HepG2 (cell line): ENCODE results near the gene IQCK. TPM values are rescaled to one million over a fixed set of nuclear protein-coding genes. Genes with fewer than 3 reads are reported as not detected.

Experiments used
- AGO1 ChIP-seq: fragments of 200-400 bp; formaldehyde crosslinking; IDR thresholded peaks from 2 replicates; pipeline ENCODE4 v1.6.1; 2017; ENCODE audit warnings: mild to moderate bottlenecking, low read depth, low read length, moderate library complexity; ENCODE audit not compliant: poor library complexity, severe bottlenecking
- ARNT ChIP-seq: fragments of 450-650 bp; IDR thresholded peaks from 2 replicates; pipeline ENCODE4 v1.6.1; 2017
- BORCS8-MEF2B ChIP-seq: sonication (generic); formaldehyde crosslinking; IDR thresholded peaks from 2 replicates; pipeline ENCODE4 v1.8.0; 2022; ENCODE audit warnings: mild to moderate bottlenecking, missing genetic modification reagents
- HNRNPLL ChIP-seq: fragments of 200-400 bp; formaldehyde crosslinking; IDR thresholded peaks from 2 replicates; pipeline ENCODE4 v1.6.1; 2017; ENCODE audit warnings: mild to moderate bottlenecking, low read depth, low read length; ENCODE audit not compliant: poor library complexity, severe bottlenecking
- MAX ChIP-seq: IDR thresholded peaks from 2 replicates; pipeline ENCODE4 v1.6.1; 2012; ENCODE audit warnings: inconsistent platforms
- MTA1 ChIP-seq: sonication (generic); formaldehyde crosslinking; IDR thresholded peaks from 2 replicates; pipeline ENCODE4 v1.4.0; 2020; ENCODE audit warnings: missing genetic modification reagents, mild to moderate bottlenecking, borderline replicate concordance
- MTF2 ChIP-seq: sonication (generic); formaldehyde crosslinking; IDR thresholded peaks from 2 replicates; pipeline ENCODE4 v1.5.0; 2020; ENCODE audit warnings: missing genetic modification reagents, borderline replicate concordance
- NFKB2 ChIP-seq: sonication (generic); formaldehyde crosslinking; IDR thresholded peaks from 2 replicates; pipeline ENCODE4 v1.4.0; 2020; ENCODE audit warnings: missing genetic modification reagents, borderline replicate concordance
- NR2C2 ChIP-seq: sonication (generic); formaldehyde crosslinking; IDR thresholded peaks from 2 replicates; pipeline ENCODE4 v1.4.0; 2020; ENCODE audit warnings: missing genetic modification reagents, mild to moderate bottlenecking, moderate library complexity, borderline replicate concordance
- PAX8 ChIP-seq: sonication (generic); formaldehyde crosslinking; IDR thresholded peaks from 2 replicates; pipeline ENCODE4 v1.8.0; 2022; ENCODE audit warnings: mild to moderate bottlenecking, missing genetic modification reagents, borderline replicate concordance
- SRSF4 ChIP-seq: fragments of 200-400 bp; formaldehyde crosslinking; IDR thresholded peaks from one replicate; pipeline ENCODE4 v1.6.1; 2018; ENCODE audit warnings: mild to moderate bottlenecking, low read depth, low read length, moderate library complexity; ENCODE audit not compliant: poor library complexity, severe bottlenecking
- STAT5B ChIP-seq: sonication (generic); formaldehyde crosslinking; IDR thresholded peaks from 2 replicates; pipeline ENCODE4 v1.4.0; 2020; ENCODE audit warnings: missing genetic modification reagents
- ZKSCAN8 ChIP-seq: IDR thresholded peaks from 2 replicates; pipeline ENCODE4 v1.6.1; 2016; ENCODE audit warnings: borderline replicate concordance, missing genetic modification reagents, missing compliant biosample characterization
- ZMAT5 ChIP-seq: sonication (generic); formaldehyde crosslinking; IDR thresholded peaks from 2 replicates; pipeline ENCODE4 v1.5.0; 2020; ENCODE audit warnings: mild to moderate bottlenecking, low read depth, missing genetic modification reagents, borderline replicate concordance
- ZNF639 ChIP-seq: conservative IDR thresholded peaks from 2 replicates; pipeline ENCODE4 v1.6.1; 2018; ENCODE audit warnings: missing genetic modification reagents
- ZNF710 ChIP-seq: sonication (generic); formaldehyde crosslinking; IDR thresholded peaks from 2 replicates; pipeline ENCODE4 v1.5.0; 2020; ENCODE audit warnings: mild to moderate bottlenecking, missing genetic modification reagents, borderline replicate concordance
- ZNF746 ChIP-seq: sonication (generic); formaldehyde crosslinking; IDR thresholded peaks from 2 replicates; pipeline ENCODE4 v1.8.0; 2022; ENCODE audit warnings: mild to moderate bottlenecking, missing genetic modification reagents
- ZNF766 ChIP-seq: sonication (generic); formaldehyde crosslinking; IDR thresholded peaks from 2 replicates; pipeline ENCODE4 v1.5.0; 2020; ENCODE audit warnings: missing genetic modification reagents, borderline replicate concordance
- ZNF891 ChIP-seq: sonication (generic); formaldehyde crosslinking; IDR thresholded peaks from 2 replicates; pipeline ENCODE4 v1.5.0; 2020; ENCODE audit warnings: mild to moderate bottlenecking, missing genetic modification reagents
- polyA plus RNA-seq, 8 experiments: library from polyadenylated mRNA; depleted of rRNA in 3 of 8; stranded (reverse) in 7 of 8; unstranded in 1 of 8; fragments of >200 nt; fragmentation: Illumina TruSeq in 4 of 8; extraction: Trizol in 4 of 8; gene quantifications; 2 replicates each; pipeline versions ENCODE4 v1.2.1 to v1.2.3, GENCODE V29; 2011 to 2016; ENCODE audit warnings: low read depth in 4 of 8, missing spikeins in 1 of 8, mixed read lengths in 1 of 8; ENCODE audit not compliant: insufficient read depth in 1 of 8
- total RNA-seq, 5 experiments: library from RNA; depleted of rRNA; stranded (reverse); fragments of >200 nt; fragmentation: Illumina TruSeq; extraction: Trizol; gene quantifications; 2 replicates each; pipeline ENCODE4 v1.2.3, GENCODE V29; 2016; ENCODE audit warnings: low read depth in 1 of 5
- TF ChIP-seq, protein P1 (sequence below): sonication (generic); formaldehyde crosslinking; IDR thresholded peaks from 2 replicates; pipeline ENCODE4 v1.4.0; 2020; ENCODE audit warnings: low read depth, mild to moderate bottlenecking, missing genetic modification reagents
- TF ChIP-seq, protein P2 (sequence below): sonication (generic); formaldehyde crosslinking; IDR thresholded peaks from 2 replicates; pipeline ENCODE4 v1.5.1; 2020; ENCODE audit warnings: missing genetic modification reagents, mild to moderate bottlenecking, borderline replicate concordance
- TF ChIP-seq, protein P3 (sequence below): sonication (generic); formaldehyde crosslinking; IDR thresholded peaks from 2 replicates; pipeline ENCODE4 v1.4.0; 2020; ENCODE audit warnings: mild to moderate bottlenecking, missing genetic modification reagents

Gene IQCK
- total and polyA plus RNA-seq, 2 of the 13 experiments (the other 11 are each of a cell fraction or from before 2014, with no cell fraction given) = 5.1 to 7.3 TPM

DNA sequence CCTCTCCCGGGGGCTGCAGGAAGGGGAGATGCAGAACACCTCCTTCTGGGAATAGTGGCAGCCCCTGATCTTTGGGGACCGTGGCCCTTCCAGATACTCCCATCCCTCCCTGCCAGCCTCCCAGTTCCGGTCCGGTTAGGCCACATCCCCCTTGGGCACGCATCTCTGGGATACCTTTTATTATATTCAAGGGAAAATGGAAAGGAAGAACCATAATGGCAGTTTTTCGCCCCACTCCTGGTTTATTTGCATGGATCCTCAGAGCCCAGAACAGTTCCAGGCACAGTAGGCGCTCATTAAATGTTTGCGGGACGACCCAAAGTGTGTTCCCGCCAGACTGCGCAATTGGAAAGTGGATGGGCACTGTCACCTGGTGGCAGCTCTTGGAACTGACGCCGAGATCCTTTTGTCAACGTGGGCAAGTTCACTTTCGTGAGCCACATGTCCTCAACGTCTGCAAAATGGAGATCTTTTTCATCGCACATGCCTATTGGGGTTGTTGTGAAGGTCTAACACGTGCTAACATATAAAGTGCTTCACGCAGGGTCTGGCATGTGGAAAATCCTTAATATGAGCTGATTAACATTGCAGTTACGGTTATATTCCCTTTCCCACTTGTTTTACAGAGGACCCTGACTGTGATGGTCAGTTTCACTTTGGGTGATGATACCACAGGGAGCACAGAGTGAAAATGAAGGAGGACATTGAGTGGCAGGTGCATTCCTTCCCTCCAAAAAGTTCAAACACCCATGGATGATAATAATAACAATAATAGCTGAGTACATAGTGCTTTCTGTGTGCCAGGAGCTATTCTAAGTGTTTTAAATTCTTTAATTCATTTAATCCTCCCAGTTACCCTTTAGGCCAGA lies 168.2 kb downstream of the IQCK start (continued):
- TF ChIP-seq ARNT (no peak), BORCS8-MEF2B (CRISPR knock-in tag) (peak; percentile 98), MTA1 (CRISPR knock-in tag) (no peak), ZNF766 (CRISPR knock-in tag) (no peak), MTF2 (CRISPR knock-in tag) (peak; percentile 74; the same call in 1 of the 2 replicates), ZMAT5 (CRISPR knock-in tag) (no peak), AGO1 (no peak), STAT5B (CRISPR knock-in tag) (0 out of 2 replicates have a peak, but pooled peaks have one; percentile 22), MAX (peak; percentile 79), ZNF710 (peak; percentile 70; the same call in 1 of the 2 replicates), HNRNPLL (no peak), ZKSCAN8 (peak; percentile 93), NFKB2 (CRISPR knock-in tag) (no peak), ZNF639 (CRISPR knock-in tag) (no peak), PAX8 (no peak), SRSF4 (no peak), ZNF746 (CRISPR knock-in tag) (no peak), NR2C2 (CRISPR knock-in tag) (peak; percentile 37; the same call in 1 of the 2 replicates), ZNF891 (CRISPR knock-in tag) (no peak)
- TF ChIP-seq, protein P1, sequence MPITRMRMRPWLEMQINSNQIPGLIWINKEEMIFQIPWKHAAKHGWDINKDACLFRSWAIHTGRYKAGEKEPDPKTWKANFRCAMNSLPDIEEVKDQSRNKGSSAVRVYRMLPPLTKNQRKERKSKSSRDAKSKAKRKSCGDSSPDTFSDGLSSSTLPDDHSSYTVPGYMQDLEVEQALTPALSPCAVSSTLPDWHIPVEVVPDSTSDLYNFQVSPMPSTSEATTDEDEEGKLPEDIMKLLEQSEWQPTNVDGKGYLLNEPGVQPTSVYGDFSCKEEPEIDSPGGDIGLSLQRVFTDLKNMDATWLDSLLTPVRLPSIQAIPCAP = no peak
- TF ChIP-seq, protein P2, sequence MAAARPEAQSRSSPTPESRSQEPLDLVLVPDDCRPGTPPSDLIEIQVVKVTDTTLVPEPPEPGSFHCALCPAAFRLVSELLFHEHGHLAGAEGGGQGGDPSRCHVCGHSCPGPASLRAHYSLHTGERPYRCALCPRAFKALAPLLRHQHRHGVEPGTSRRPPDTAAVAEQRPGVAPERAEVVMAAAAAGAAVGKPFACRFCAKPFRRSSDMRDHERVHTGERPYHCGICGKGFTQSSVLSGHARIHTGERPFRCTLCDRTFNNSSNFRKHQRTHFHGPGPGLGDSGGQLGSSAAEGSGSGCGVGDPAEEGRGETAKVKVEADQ (CRISPR knock-in tag) = no peak
- TF ChIP-seq, protein P3, sequence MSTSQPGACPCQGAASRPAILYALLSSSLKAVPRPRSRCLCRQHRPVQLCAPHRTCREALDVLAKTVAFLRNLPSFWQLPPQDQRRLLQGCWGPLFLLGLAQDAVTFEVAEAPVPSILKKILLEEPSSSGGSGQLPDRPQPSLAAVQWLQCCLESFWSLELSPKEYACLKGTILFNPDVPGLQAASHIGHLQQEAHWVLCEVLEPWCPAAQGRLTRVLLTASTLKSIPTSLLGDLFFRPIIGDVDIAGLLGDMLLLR (CRISPR knock-in tag) = 0 out of 2 replicates have a peak, but pooled peaks have one; percentile 49
